ENCODE measurements around the gene NKAIN2. TPM values are rescaled to one million over a fixed set of nuclear protein-coding genes. Genes with fewer than 3 reads are reported as not detected.

The NKAIN2 gene
- total and polyA plus RNA-seq, 9 of the 15 experiments (the other 6 are each of a cell fraction or from before 2014, with no cell fraction given), result not detected

GRCh38 chr6:123810214-123810613, 6.5 kb downstream of the NKAIN2 start:
- CTCF ChIA-PET (ENCODE audit: low intra/inter-chr PET ratio), result no interaction called here
- Histone ChIP-seq H3K4me3 (no peak overlapping the region), H4K20me1 (replicated peaks; ENCODE audit: control insufficient read depth, insufficient read depth, low read length) (no peaks in the 10 kb centered on the region), H3K9me1 (ENCODE audit: control insufficient read depth, insufficient read depth, low read length) (no peaks in the 10 kb centered on the region), H3K9me3 (replicated peaks; ENCODE audit: control insufficient read depth, insufficient read depth, low read depth, low read length) (no peaks in the 10 kb centered on the region), H3K36me3 (ENCODE audit: control insufficient read depth, insufficient read depth, low read length) (no peaks in the 10 kb centered on the region), H3K4me2 (ENCODE audit: insufficient read depth, low read length) (no peak overlapping the region), H3K27ac (ENCODE audit: extremely low read depth, low read depth, low read length) (no peak overlapping the region), H3K27me3 (ENCODE audit: control insufficient read depth in 2 of 2, insufficient read depth in 2 of 2, low read length in 2 of 2) (no peaks in the 10 kb centered on the region), H3K9ac (ENCODE audit: insufficient read depth in 1 of 2, low read depth in 2 of 2, low read length in 2 of 2) (no peak overlapping the region), H3K79me2 (ENCODE audit: control insufficient read depth, insufficient read depth, low read length) (no peaks in the 10 kb centered on the region), H3K4me1 (replicated peaks in 1 of 2; ENCODE audit: control insufficient read depth in 2 of 2, insufficient read depth in 2 of 2, low read length in 2 of 2) (no peaks in the 10 kb centered on the region), H2AFZ (ENCODE audit: low read depth, low read length) (no peak overlapping the region)
- POLR2A ChIA-PET, result no interaction called here
- intact Hi-C loops (cut with micrococcal nuclease) (no loop called here), in situ Hi-C loops (cut with MboI) (no loop called here)
- WGBS (ENCODE audit: insufficient coverage, low coverage, missing lambda C conversion rate), result 3% methylated on average over 3 of the region's 3 CpGs
- BruUV-seq (replicated peaks), result no TSS peak
- ATAC-seq, result no peak
- no peak for FAIRE-seq
- DNase-seq (ENCODE audit: extremely low read depth in 1 of 4, low spot score in 3 of 4), result no peak
- TF ChIP-seq ZNF347 (CRISPR knock-in tag; IDR thresholded peaks at IDR 0.05; ENCODE audit: low read depth) (no peak), ATF2 (CRISPR knock-in tag; IDR thresholded peaks at IDR 0.05) (no peak), ARID3B (CRISPR knock-in tag; IDR thresholded peaks at IDR 0.05; ENCODE audit: borderline replicate concordance) (no peak), FOXO4 (CRISPR knock-in tag; IDR thresholded peaks at IDR 0.05) (no peak), L3MBTL2 (IDR thresholded peaks at IDR 0.05) (no peak), RBM39 (optimal IDR thresholded peaks at IDR 0.05; ENCODE audit: low read depth, low read length) (no peak), FOXM1 (IDR thresholded peaks at IDR 0.05; ENCODE audit: low read depth) (no peak), FOXM1 (CRISPR knock-in tag; IDR thresholded peaks at IDR 0.05; ENCODE audit: low read depth) (no peak), MXI1 (IDR thresholded peaks at IDR 0.05; ENCODE audit: low read depth, low read length) (no peak), CCAR2 (IDR thresholded peaks at IDR 0.05; ENCODE audit: low read depth, low read length) (no peak), ZNF124 (CRISPR knock-in tag; IDR thresholded peaks at IDR 0.05) (no peak), CHAMP1 (IDR thresholded peaks at IDR 0.05) (no peak), KLF6 (CRISPR knock-in tag; IDR thresholded peaks at IDR 0.05; ENCODE audit: borderline replicate concordance) (no peak), ZNF830 (CRISPR knock-in tag; IDR thresholded peaks at IDR 0.05) (no peak), IRF1 (CRISPR knock-in tag; IDR thresholded peaks at IDR 0.05; ENCODE audit: borderline replicate concordance) (no peak)
